ENCODE data around the gene FAM107B. TPM values are rescaled to one million over a fixed set of nuclear protein-coding genes. Genes with fewer than 3 reads are reported as not detected.

Gene FAM107B
- total RNA-seq, 1 donor from 2014 or later = 13.6 TPM

DNA sequence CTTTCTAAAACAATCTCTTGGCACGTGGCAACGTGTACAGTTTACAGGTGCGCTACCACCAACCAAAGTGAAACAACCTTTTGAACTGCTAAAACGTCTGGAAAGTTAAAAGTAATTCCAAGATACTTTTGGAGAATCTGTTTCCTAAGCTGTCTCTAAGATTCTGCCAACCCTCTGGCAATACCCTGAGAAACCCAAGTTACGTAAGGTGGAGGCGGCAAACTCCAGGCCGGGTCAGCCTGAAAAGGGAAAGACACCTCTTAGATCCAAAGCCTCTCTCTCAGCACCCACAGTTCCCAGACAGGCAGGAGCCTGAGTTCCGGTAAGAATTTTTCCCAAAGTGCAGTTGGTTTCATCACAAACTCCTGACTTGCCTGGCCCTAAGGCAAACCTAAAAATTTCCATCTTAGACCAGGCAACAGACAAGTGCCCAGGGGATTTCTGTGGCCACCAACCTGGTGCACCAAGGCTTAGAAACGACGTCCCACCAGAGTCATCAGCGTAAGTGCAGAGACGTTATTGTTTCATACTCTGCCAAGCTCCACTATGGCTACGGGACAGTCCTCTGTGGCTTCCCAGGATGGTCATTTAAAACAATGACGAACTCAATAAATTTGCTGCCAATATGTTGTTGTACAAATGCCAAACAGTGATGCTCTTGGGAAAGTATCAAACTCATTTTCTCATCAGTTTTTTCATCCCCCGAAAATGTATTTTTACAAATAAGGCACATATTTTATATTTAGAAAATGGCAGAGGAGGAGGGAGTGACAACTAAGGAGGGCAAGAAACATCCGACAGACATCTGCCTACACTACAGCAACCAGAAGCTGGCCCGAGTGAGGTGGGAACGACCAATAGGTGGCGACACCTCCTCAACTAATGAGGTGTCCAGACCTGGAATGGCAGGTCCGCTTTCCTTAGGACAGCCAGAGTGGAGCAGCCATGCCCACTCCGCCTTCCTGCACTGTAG, 238.2 kb downstream of the FAM107B start:
- Histone ChIP-seq H3K9ac (ENCODE audit: low read depth in 1 of 3, low read length in 3 of 3) (no peak overlapping the region), H3K27ac (ENCODE audit: low read depth, low read length) (no peak overlapping the region), H3K4me3 (ENCODE audit: low read length in 3 of 3) (no peak overlapping the region), H3K9me3 (ENCODE audit: control insufficient read depth in 3 of 3, low read length in 3 of 3) (no peaks in the 10 kb centered on the region), H3K27me3 (ENCODE audit: control insufficient read depth in 3 of 3, insufficient read depth in 3 of 3, low read length in 3 of 3) (no peaks in the 10 kb centered on the region), H3K36me3 (ENCODE audit: control insufficient read depth in 3 of 3, insufficient read depth in 3 of 3, low read length in 3 of 3) (peaks cover 0 to 5% (median 2%) of the 10 kb centered on the region in 3 donors), H3K4me1 (ENCODE audit: control insufficient read depth in 3 of 3, insufficient read depth in 3 of 3, low read length in 3 of 3) (peaks cover 0 to 6% (median 5%) of the 10 kb centered on the region in 3 donors)

- H3K36me3 ChIP-seq (ENCODE audit: control insufficient read depth in 3 of 3, insufficient read depth in 3 of 3, low read length in 3 of 3) = peaks cover 0 to 5% (median 2%) of the 10 kb centered on the region in 3 donors
- no peak overlapping the region for H3K4me3 ChIP-seq (ENCODE audit: low read length in 3 of 3)
- H3K9me3 ChIP-seq (ENCODE audit: control insufficient read depth in 3 of 3, low read length in 3 of 3) = no peaks in the 10 kb centered on the region
- H3K27me3 ChIP-seq (ENCODE audit: control insufficient read depth in 3 of 3, insufficient read depth in 3 of 3, low read length in 3 of 3) = no peaks in the 10 kb centered on the region
- H3K27ac ChIP-seq (ENCODE audit: low read depth, low read length) = no peak overlapping the region
- no peak overlapping the region for H3K9ac ChIP-seq (ENCODE audit: low read depth in 1 of 3, low read length in 3 of 3)
- H3K4me1 ChIP-seq (ENCODE audit: control insufficient read depth in 3 of 3, insufficient read depth in 3 of 3, low read length in 3 of 3) = peaks cover 0 to 6% (median 5%) of the 10 kb centered on the region in 3 donors
These were observed 239.1 kb downstream of the FAM107B start for GRCh38 chr10:14535457-14536130.

DNA sequence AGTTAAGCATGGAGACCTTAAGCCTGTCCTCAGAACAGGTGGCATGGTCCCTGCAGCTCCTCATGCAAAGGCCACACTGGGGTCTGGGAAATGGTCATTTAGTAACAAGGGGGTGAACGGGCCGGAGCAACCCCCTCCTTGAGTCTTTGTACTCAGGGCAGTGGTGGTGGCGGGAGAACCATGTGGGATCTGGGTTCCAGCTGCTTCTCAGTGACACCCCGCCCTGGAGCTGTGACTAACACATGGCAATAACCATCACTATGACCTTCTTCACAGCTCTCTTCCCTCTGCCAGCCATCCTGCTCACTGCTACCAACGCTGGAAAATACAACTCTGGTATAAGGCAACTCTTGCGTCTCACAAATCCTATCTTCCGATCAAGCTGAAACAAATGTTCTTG, 240.5 kb downstream of the FAM107B start:
- no peaks in the 10 kb centered on the region for H3K27me3 ChIP-seq (ENCODE audit: control insufficient read depth in 3 of 3, insufficient read depth in 3 of 3, low read length in 3 of 3)
- no peak overlapping the region for H3K4me3 ChIP-seq (ENCODE audit: low read length in 3 of 3)
- peaks cover 0 to 5% (median 2%) of the 10 kb centered on the region in 3 donors for H3K36me3 ChIP-seq (ENCODE audit: control insufficient read depth in 3 of 3, insufficient read depth in 3 of 3, low read length in 3 of 3)
- peaks cover 0 to 5% (median 0%) of the 10 kb centered on the region in 3 donors for H3K4me1 ChIP-seq (ENCODE audit: control insufficient read depth in 3 of 3, insufficient read depth in 3 of 3, low read length in 3 of 3)
- no peak overlapping the region for H3K9ac ChIP-seq (ENCODE audit: low read depth in 1 of 3, low read length in 3 of 3)
- no peaks in the 10 kb centered on the region for H3K9me3 ChIP-seq (ENCODE audit: control insufficient read depth in 3 of 3, low read length in 3 of 3)
- no peak overlapping the region for H3K27ac ChIP-seq (ENCODE audit: low read depth, low read length)

DNA sequence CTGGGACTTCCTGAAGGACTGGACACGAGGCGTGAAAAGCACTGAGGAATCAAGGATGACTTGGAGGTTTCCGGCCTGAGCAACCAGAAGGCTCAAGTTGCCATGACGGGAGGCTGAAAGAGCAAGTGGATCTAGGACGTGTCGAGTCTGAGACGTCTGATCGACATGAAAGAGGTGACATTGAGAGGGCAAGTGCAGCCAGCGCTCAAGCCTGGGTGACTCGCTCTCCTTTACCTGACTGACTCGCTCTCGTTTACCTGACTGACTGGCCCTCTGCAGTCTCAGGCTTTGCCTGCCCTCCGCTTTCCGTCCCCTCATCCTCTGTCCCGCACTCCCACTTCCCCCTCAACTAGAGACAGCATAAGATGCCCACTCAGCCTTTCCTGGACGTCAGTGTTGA, 241.4 kb downstream of the FAM107B start:
- Histone ChIP-seq H3K36me3 (ENCODE audit: control insufficient read depth in 3 of 3, insufficient read depth in 3 of 3, low read length in 3 of 3) (peaks cover 0 to 5% (median 2%) of the 10 kb centered on the region in 3 donors), H3K9me3 (ENCODE audit: control insufficient read depth in 3 of 3, low read length in 3 of 3) (no peaks in the 10 kb centered on the region), H3K9ac (ENCODE audit: low read depth in 1 of 3, low read length in 3 of 3) (no peak overlapping the region), H3K27ac (ENCODE audit: low read depth, low read length) (no peak overlapping the region), H3K4me3 (ENCODE audit: low read length in 3 of 3) (no peak overlapping the region), H3K4me1 (ENCODE audit: control insufficient read depth in 3 of 3, insufficient read depth in 3 of 3, low read length in 3 of 3) (peaks cover 0 to 5% (median 0%) of the 10 kb centered on the region in 3 donors), H3K27me3 (ENCODE audit: control insufficient read depth in 3 of 3, insufficient read depth in 3 of 3, low read length in 3 of 3) (no peaks in the 10 kb centered on the region)

DNA sequence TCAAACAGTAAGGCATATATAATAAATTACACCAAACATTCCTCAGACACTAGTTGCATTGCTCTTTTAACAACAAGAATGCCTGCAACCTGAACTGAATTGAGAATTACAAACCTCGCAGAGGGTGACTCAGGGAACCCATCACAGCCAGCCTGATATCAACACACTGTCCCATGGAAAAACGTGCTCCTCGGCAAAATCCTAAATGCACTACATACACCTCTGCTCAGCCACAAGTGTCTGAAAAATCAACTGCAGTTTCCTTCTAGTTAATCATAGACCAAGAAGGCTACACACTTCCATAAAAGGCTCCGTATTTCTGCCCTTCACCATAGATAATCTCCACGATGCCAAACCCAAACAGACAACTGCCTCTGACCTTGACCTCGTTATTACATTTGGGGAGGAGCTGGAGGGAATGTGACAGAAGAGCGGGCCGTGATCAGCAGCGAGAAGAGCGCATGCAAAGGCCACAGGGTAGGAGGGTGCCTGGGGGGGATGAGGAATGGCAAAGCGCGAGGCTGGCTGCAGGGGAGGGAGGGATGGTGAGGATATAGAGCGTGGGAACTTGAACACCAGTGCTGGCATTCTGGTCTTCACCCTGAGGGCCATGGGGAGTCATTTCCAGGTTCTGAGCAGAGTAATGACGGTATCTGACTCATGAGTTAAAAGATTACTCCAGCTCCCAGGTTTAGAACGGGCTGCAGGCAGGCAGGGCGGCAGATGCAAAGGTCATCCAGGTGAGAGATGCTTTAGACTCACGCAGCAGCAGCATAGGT, 242.0 kb downstream of the FAM107B start:
- H3K27ac ChIP-seq (ENCODE audit: low read depth, low read length) = no peak overlapping the region
- H3K4me1 ChIP-seq (ENCODE audit: control insufficient read depth in 3 of 3, insufficient read depth in 3 of 3, low read length in 3 of 3) = peaks cover 0 to 5% (median 0%) of the 10 kb centered on the region in 3 donors
- H3K4me3 ChIP-seq (ENCODE audit: low read length in 3 of 3) = no peak overlapping the region
- no peaks in the 10 kb centered on the region for H3K9me3 ChIP-seq (ENCODE audit: control insufficient read depth in 3 of 3, low read length in 3 of 3)
- no peak overlapping the region for H3K9ac ChIP-seq (ENCODE audit: low read depth in 1 of 3, low read length in 3 of 3)
- H3K27me3 ChIP-seq (ENCODE audit: control insufficient read depth in 3 of 3, insufficient read depth in 3 of 3, low read length in 3 of 3) = no peaks in the 10 kb centered on the region
- H3K36me3 ChIP-seq (ENCODE audit: control insufficient read depth in 3 of 3, insufficient read depth in 3 of 3, low read length in 3 of 3) = peaks cover 0 to 5% (median 2%) of the 10 kb centered on the region in 3 donors

DNA sequence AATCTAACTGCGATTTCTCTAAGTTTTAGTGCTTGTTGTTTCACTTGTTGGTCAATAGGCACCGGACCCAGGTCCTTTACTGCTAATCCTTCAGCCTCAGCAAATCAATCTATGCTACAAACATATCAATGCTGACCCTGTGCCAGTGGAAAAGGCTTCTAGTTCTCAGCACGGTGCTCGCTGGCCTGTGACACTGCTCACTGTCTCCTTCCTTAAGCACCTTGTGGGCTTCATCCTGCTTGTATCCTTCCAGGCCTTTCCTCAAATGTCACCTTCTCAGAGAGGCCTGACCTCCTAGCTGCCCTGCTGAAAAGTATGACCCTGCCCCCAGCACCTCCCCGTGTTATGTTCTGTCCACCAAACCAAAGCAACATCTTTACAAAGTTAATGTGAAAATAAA, 242.7 kb downstream of the FAM107B start:
- Histone ChIP-seq H3K9me3 (ENCODE audit: control insufficient read depth in 3 of 3, low read length in 3 of 3) (no peaks in the 10 kb centered on the region), H3K4me3 (ENCODE audit: low read length in 3 of 3) (no peak overlapping the region), H3K27me3 (ENCODE audit: control insufficient read depth in 3 of 3, insufficient read depth in 3 of 3, low read length in 3 of 3) (no peaks in the 10 kb centered on the region), H3K4me1 (ENCODE audit: control insufficient read depth in 3 of 3, insufficient read depth in 3 of 3, low read length in 3 of 3) (peaks cover 0 to 4% (median 0%) of the 10 kb centered on the region in 3 donors), H3K27ac (ENCODE audit: low read depth, low read length) (no peak overlapping the region), H3K36me3 (ENCODE audit: control insufficient read depth in 3 of 3, insufficient read depth in 3 of 3, low read length in 3 of 3) (peaks cover 0 to 5% (median 2%) of the 10 kb centered on the region in 3 donors), H3K9ac (ENCODE audit: low read depth in 1 of 3, low read length in 3 of 3) (no peak overlapping the region)

- H3K4me3 ChIP-seq (ENCODE audit: low read length in 3 of 3) = no peak overlapping the region
- no peaks in the 10 kb centered on the region for H3K4me1 ChIP-seq (ENCODE audit: control insufficient read depth in 3 of 3, insufficient read depth in 3 of 3, low read length in 3 of 3)
- no peaks in the 10 kb centered on the region for H3K27me3 ChIP-seq (ENCODE audit: control insufficient read depth in 3 of 3, insufficient read depth in 3 of 3, low read length in 3 of 3)
- H3K27ac ChIP-seq (ENCODE audit: low read depth, low read length) = no peak overlapping the region
- peaks cover 0 to 5% (median 2%) of the 10 kb centered on the region in 3 donors for H3K36me3 ChIP-seq (ENCODE audit: control insufficient read depth in 3 of 3, insufficient read depth in 3 of 3, low read length in 3 of 3)
- H3K9ac ChIP-seq (ENCODE audit: low read depth in 1 of 3, low read length in 3 of 3) = no peak overlapping the region
- no peaks in the 10 kb centered on the region for H3K9me3 ChIP-seq (ENCODE audit: control insufficient read depth in 3 of 3, low read length in 3 of 3)
These were observed 244.2 kb downstream of the FAM107B start for GRCh38 chr10:14530465-14530864.

GRCh38 chr10:14529351-14529750, 245.3 kb downstream of the FAM107B start:
- no peaks in the 10 kb centered on the region for H3K9me3 ChIP-seq (ENCODE audit: control insufficient read depth in 3 of 3, low read length in 3 of 3)
- H3K27me3 ChIP-seq (ENCODE audit: control insufficient read depth in 3 of 3, insufficient read depth in 3 of 3, low read length in 3 of 3) = no peaks in the 10 kb centered on the region
- peaks cover 0 to 4% (median 2%) of the 10 kb centered on the region in 3 donors for H3K36me3 ChIP-seq (ENCODE audit: control insufficient read depth in 3 of 3, insufficient read depth in 3 of 3, low read length in 3 of 3)
- no peak overlapping the region for H3K4me3 ChIP-seq (ENCODE audit: low read length in 3 of 3)
- H3K9ac ChIP-seq (ENCODE audit: low read depth in 1 of 3, low read length in 3 of 3) = no peak overlapping the region
- H3K4me1 ChIP-seq (ENCODE audit: control insufficient read depth in 3 of 3, insufficient read depth in 3 of 3, low read length in 3 of 3) = no peaks in the 10 kb centered on the region
- H3K27ac ChIP-seq (ENCODE audit: low read depth, low read length) = no peak overlapping the region

GRCh38 chr10:14528450-14528849, 246.2 kb downstream of the FAM107B start:
- H3K27ac ChIP-seq (ENCODE audit: low read depth, low read length) = no peak overlapping the region

More at GRCh38 chr10:14528450-14528849, 246.2 kb downstream of the FAM107B start:
- Histone ChIP-seq H3K9me3 (ENCODE audit: control insufficient read depth in 3 of 3, low read length in 3 of 3) (no peaks in the 10 kb centered on the region), H3K27me3 (ENCODE audit: control insufficient read depth in 3 of 3, insufficient read depth in 3 of 3, low read length in 3 of 3) (no peaks in the 10 kb centered on the region), H3K36me3 (ENCODE audit: control insufficient read depth in 3 of 3, insufficient read depth in 3 of 3, low read length in 3 of 3) (peaks cover 0 to 3% (median 2%) of the 10 kb centered on the region in 3 donors), H3K4me1 (ENCODE audit: control insufficient read depth in 3 of 3, insufficient read depth in 3 of 3, low read length in 3 of 3) (no peaks in the 10 kb centered on the region), H3K9ac (ENCODE audit: low read depth in 1 of 3, low read length in 3 of 3) (no peak overlapping the region), H3K4me3 (ENCODE audit: low read length in 3 of 3) (no peak overlapping the region)

Measured in skeletal muscle tissue (tissue), 4 donors.